Muscle of back (tissue), 11 donors: Measurements from ENCODE around the gene WDR31. TPM values are rescaled to one million over a fixed set of nuclear protein-coding genes. Genes with fewer than 3 reads are reported as not detected.
"Not testable (repeated sequence)": the region's sequence is repeated elsewhere in the genome, so short reads cannot be mapped to it uniquely, and the experiment has no call there.

Experiments
- DNase-seq, 3 donors: peaks; one replicate each; pipeline versions ENCODE4 v3.0.0 to v3.0.0-alpha.2; 2013
- polyA plus RNA-seq, 10 donors: library from polyadenylated mRNA; unstranded; fragments of 120-200 nt; gene quantifications; one replicate each; pipeline ENCODE4 v1.2.1, GENCODE V29; 2013; ENCODE audit not compliant: insufficient read length in 10 of 10

Gene WDR31
- polyA plus RNA-seq, 10 donors, result 1.3 to 3.1 (median 2.3) TPM

GRCh38 chr9:113368982-113369854 lies 29.1 kb upstream of the WDR31 start:
- DNase-seq, result no peak

- DNase-seq, result no peak
Observed at GRCh38 chr9:113368348-113368981, 28.4 kb upstream of the WDR31 start.

GRCh38 chr9:113365652-113366051 lies 25.6 kb upstream of the WDR31 start:
- DNase-seq, result not testable (repeated sequence)

GRCh38 chr9:113364951-113365350 lies 24.9 kb upstream of the WDR31 start:
- DNase-seq, result no peak

GRCh38 chr9:113363336-113363735 lies 23.3 kb upstream of the WDR31 start:
- no peak for DNase-seq

GRCh38 chr9:113361304-113362018 lies 21.4 kb upstream of the WDR31 start:
- DNase-seq, result no peak

- no peak for DNase-seq
Observed at GRCh38 chr9:113360242-113360842, 20.3 kb upstream of the WDR31 start.

GRCh38 chr9:113359385-113359784 lies 19.3 kb upstream of the WDR31 start:
- DNase-seq, result peak in 1 of 3 donors; percentile 41

- DNase-seq, result no peak
Observed at GRCh38 chr9:113356686-113357292, 16.7 kb upstream of the WDR31 start.

- no peak for DNase-seq
Observed at GRCh38 chr9:113355040-113355596, 15.0 kb upstream of the WDR31 start.

- no peak for DNase-seq
Observed at GRCh38 chr9:113352411-113352810, 12.3 kb upstream of the WDR31 start.

- no peak for DNase-seq
Observed at GRCh38 chr9:113352006-113352405, 11.9 kb upstream of the WDR31 start.

GRCh38 chr9:113350937-113351336 lies 10.9 kb upstream of the WDR31 start:
- DNase-seq, result peak in 1 of 3 donors; percentile 19

GRCh38 chr9:113350107-113350661 lies 10.1 kb upstream of the WDR31 start:
- DNase-seq, result no peak

- DNase-seq, result peak in 1 of 3 donors; percentile 12
Observed at GRCh38 chr9:113349445-113350094, 9.5 kb upstream of the WDR31 start, which contains the start of gene BSPRY. Gene BSPRY, plus strand, starts transcription at chr9:113349541. Its CDS starts 39 bp downstream, at chr9:113349580.

- DNase-seq, result no peak
Observed at GRCh38 chr9:113349066-113349444, 9.0 kb upstream of the WDR31 start.

GRCh38 chr9:113348437-113348836 lies 8.4 kb upstream of the WDR31 start:
- no peak for DNase-seq

GRCh38 chr9:113345671-113346070 lies 5.6 kb upstream of the WDR31 start:
- DNase-seq, result no peak

GRCh38 chr9:113345190-113345589 lies 5.1 kb upstream of the WDR31 start:
- DNase-seq, result no peak

GRCh38 chr9:113343732-113344231 lies 3.7 kb upstream of the WDR31 start:
- peak; percentile 30 to 66 (median 37) for DNase-seq
